Stomach smooth muscle (tissue), 2 donors: ENCODE measurements around the gene TULP4.

ENCODE experiments used
- H3K27ac ChIP-seq: one replicate; pipeline ENCODE4 v1.7.0; 2013; ENCODE audit warnings: mild to moderate bottlenecking, low read length, inconsistent platforms
- H3K27me3 ChIP-seq, 2 donors: one replicate each; pipeline ENCODE4 v1.7.0; 2013; ENCODE audit warnings: low read length in 2 of 2; ENCODE audit not compliant: insufficient read depth in 2 of 2, control insufficient read depth in 1 of 2
- H3K36me3 ChIP-seq, 2 donors: one replicate each; pipeline ENCODE4 v1.7.0; 2013; ENCODE audit warnings: low read length in 2 of 2; ENCODE audit not compliant: control insufficient read depth in 2 of 2, insufficient read depth in 2 of 2
- H3K4me1 ChIP-seq: one replicate; pipeline ENCODE4 v1.7.0; 2013; ENCODE audit warnings: low read length; ENCODE audit not compliant: control insufficient read depth, insufficient read depth
- H3K4me3 ChIP-seq, 2 donors: one replicate each; pipeline ENCODE4 v1.7.0; 2013; ENCODE audit warnings: low read length in 2 of 2
- H3K9ac ChIP-seq, 2 donors: one replicate each; pipeline ENCODE4 v1.7.0; 2013; ENCODE audit warnings: low read length in 2 of 2, mild to moderate bottlenecking in 1 of 2
- H3K9me3 ChIP-seq, 2 donors: one replicate each; pipeline ENCODE4 v1.7.0; 2013; ENCODE audit warnings: low read length in 2 of 2; ENCODE audit not compliant: control insufficient read depth in 2 of 2
- donor health status: healthy.
- donor health status: Pancreatic carcinoma.

Gene TULP4

DNA sequence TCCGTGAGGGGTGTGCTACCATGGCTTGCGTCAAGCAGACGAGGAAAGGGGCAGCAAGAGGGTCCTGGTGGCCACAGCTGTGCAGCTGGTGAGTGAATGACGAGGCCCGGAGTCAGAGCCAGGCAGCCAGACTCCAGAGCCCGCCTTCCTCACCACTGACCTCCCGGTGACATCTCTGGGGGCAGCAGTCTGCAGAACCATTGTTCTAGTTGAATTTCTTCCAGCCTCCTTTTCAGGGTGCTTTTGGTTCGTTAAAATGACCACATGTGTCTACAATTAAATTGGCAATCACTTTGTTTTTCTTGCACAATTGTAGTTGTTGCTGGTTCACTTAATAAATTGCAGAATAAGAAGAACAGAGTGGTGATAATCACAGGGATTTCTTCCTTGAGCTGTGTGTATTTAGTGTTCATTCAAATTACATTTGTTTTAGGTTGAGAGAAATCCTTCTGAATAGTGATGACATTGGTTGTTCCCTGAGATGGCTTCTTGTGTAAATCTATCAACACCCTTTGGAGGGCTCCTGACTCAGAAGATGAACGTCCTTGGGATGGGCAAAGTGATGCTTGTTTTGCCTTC is 96.4 kb downstream of the TULP4 start:
- Histone ChIP-seq H3K4me1 (no peaks in the 10 kb centered on the region), H3K9ac (no peak overlapping the region), H3K4me3 (no peak overlapping the region), H3K27me3 (no peaks in the 10 kb centered on the region), H3K36me3 (peaks cover 0 to 3% of the 10 kb centered on the region in 2 donors), H3K27ac (no peak overlapping the region), H3K9me3 (no peaks in the 10 kb centered on the region)

DNA sequence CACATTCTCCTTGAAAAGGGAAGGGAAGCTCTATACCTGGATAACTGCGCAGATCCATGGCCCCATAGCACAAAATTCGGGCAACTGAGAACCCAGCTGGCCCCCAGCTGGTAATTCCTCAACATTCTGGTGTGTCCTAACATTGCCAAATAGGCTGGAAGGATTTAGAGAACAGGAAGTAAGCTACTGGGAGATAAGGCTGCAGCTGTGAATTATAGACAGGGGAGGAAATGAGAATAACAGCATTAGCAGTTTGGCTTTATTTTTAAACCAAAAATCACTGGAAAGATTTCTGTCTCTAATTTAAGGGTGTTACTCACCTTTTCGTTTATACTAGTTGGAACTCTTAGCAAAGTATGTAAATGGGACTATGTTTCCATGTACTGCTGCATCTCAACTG is 97.2 kb downstream of the TULP4 start:
- Histone ChIP-seq H3K9me3 (no peaks in the 10 kb centered on the region), H3K27me3 (no peaks in the 10 kb centered on the region), H3K36me3 (peaks cover 0 to 4% of the 10 kb centered on the region in 2 donors), H3K4me3 (no peak overlapping the region), H3K4me1 (no peaks in the 10 kb centered on the region), H3K9ac (no peak overlapping the region), H3K27ac (no peak overlapping the region)

DNA sequence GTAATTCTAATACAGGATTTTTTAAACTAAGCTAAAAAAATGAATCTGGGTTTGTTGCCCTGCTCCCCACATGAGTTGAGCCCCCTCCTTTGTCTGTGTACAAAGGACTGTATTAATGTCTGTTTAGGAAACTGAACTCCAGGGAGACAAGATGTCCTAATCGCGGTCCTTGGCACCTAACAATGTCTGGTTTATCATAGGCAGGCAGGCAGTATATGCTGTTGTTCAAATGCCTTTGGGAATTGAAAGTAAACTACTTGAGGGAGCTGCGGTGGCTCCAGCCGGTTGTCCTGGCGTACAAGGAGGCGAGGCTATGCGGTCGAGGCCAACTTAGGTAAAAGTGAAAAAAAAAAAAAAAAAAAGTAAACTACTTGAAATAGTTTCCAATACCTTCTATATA is 98.5 kb downstream of the TULP4 start:
- Histone ChIP-seq H3K4me1 (no peaks in the 10 kb centered on the region), H3K9ac (no peak overlapping the region), H3K27ac (no peak overlapping the region)

DNA sequence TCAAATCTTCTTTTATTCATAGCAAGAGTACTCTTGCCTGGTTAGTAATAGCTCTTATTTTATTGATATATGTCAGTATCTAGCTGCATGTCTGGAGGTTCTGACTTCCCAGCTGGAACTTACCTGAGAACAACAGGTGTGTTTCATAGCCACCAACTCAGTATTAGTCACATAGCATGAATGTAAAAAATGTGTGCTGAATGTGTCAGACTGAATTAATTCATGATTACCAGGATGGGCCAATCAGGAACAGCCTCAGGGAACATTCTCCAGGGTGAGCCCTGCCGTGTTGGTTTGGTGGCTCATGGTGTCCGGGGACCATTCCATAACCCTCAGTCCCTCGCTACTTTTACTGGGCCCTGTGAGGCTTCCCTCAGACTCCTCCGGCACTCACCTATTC is 99.7 kb downstream of the TULP4 start:
- no peaks in the 10 kb centered on the region for H3K4me1 ChIP-seq
- H3K9me3 ChIP-seq: no peaks in the 10 kb centered on the region
- no peaks in the 10 kb centered on the region for H3K27me3 ChIP-seq
- peaks cover 0 to 5% of the 10 kb centered on the region in 2 donors for H3K36me3 ChIP-seq
- no peak overlapping the region for H3K27ac ChIP-seq
- no peak overlapping the region for H3K9ac ChIP-seq
- no peak overlapping the region for H3K4me3 ChIP-seq

More for the DNA sequence above, 98.5 kb downstream of the TULP4 start:
- Histone ChIP-seq H3K27me3 (no peaks in the 10 kb centered on the region), H3K9me3 (no peaks in the 10 kb centered on the region), H3K36me3 (peaks cover 0 to 4% of the 10 kb centered on the region in 2 donors), H3K4me3 (no peak overlapping the region)

DNA sequence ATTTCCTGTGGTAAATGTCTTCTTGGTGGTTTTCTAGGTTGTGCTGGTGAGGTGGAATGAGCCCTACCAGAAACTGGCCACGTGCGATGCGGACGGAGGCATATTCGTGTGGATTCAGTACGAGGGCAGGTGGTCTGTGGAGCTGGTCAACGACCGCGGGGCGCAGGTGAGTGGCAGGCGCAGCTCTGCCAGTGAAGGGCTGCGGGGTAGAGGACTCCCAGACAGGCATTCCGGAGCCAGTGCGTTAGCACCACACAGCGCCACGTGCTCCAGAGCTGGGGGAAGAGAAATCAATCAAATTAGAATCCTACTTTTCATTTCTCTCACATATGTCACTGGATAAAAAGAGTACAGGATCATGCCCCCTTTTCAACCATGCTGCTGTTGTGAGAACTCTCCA is 100.8 kb downstream of the TULP4 start:
- H3K9ac ChIP-seq: no peak overlapping the region
- H3K27me3 ChIP-seq: no peaks in the 10 kb centered on the region
- H3K9me3 ChIP-seq: no peaks in the 10 kb centered on the region
- no peaks in the 10 kb centered on the region for H3K4me1 ChIP-seq
- peaks cover 0 to 6% of the 10 kb centered on the region in 2 donors for H3K36me3 ChIP-seq
- no peak overlapping the region for H3K4me3 ChIP-seq
- H3K27ac ChIP-seq: no peak overlapping the region

DNA sequence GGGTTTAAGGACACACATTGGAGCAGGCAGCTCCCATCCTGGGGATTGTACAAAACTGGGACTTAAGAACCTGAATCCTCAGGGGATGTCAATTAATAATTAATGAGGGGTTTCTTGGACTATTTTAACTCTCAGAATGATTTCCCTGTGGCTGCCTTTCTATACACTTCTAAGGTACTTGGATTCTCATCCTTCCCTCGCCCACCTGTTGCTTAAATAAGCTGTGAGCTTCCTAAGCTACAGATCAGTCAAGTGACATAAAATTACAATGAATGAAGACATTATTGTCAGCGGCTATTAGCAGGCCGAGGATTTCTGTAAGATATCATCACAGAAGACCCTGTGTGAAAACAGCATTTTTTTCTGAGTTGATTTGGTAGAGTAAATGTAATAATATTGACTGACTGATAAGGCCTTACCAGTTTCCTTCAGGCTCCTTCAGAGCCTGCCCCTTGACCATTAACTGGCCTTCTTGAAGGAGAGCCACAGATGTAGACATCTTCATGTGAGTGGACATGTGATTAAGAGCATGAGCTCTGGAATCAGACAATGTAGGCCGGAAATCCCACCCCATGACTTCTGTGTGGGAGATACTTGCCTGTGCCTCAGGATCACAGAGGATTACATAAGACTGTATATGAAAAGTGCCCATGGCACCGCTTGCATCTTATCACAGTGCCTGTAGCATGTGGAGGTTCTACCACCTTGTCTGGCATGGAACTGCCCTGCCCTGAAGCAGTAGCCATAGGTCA is 101.7 kb downstream of the TULP4 start:
- H3K36me3 ChIP-seq: peaks cover 0 to 6% of the 10 kb centered on the region in 2 donors
- no peak overlapping the region for H3K9ac ChIP-seq
- no peaks in the 10 kb centered on the region for H3K4me1 ChIP-seq
- no peak overlapping the region for H3K27ac ChIP-seq
- H3K9me3 ChIP-seq: no peaks in the 10 kb centered on the region
- H3K4me3 ChIP-seq: no peak overlapping the region
- H3K27me3 ChIP-seq: no peaks in the 10 kb centered on the region

DNA sequence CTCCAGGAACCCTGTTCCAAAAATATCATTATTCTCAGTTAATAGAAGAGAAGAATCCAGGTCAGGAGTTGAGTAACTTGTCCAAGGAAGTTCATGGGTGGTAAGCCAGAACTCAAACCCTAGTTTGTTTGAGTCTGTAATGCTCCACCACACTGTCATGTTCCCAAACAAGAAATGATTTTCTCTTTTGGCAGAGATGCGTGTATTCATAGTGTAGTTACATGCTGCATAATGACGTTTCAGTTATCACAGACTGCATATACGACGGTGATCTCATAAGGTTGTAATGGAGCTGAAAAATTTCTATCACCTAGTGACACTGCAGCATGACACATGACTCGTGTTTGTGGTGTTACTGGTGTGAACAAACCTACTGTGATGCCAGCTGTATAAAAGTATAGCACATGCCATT is 102.6 kb downstream of the TULP4 start:
- H3K27ac ChIP-seq: no peak overlapping the region
- H3K36me3 ChIP-seq: peaks cover 0 to 6% of the 10 kb centered on the region in 2 donors
- H3K4me3 ChIP-seq: no peak overlapping the region
- no peaks in the 10 kb centered on the region for H3K9me3 ChIP-seq
- H3K27me3 ChIP-seq: no peaks in the 10 kb centered on the region
- H3K9ac ChIP-seq: no peak overlapping the region
- H3K4me1 ChIP-seq: no peaks in the 10 kb centered on the region

DNA sequence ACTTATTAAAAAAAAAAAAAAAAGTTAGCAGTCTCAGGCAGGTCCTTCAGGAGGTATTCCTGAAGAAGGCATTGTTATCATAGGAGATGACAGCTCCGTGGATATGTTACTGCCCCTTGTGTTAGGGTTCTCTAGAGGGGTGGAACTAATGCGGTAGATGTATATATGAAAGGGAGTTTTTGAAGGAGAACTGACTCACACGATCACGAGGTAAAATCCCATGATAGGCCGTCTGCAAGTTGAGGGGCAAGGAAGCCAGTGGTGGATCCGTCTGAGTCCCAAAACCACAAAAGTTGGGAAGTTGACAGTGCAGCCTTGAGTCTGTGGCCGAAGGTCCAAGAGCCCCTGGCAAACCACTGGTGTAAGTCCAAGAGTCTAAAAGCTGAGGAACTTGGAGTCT is 103.4 kb downstream of the TULP4 start:
- Histone ChIP-seq H3K9ac (no peak overlapping the region), H3K27ac (no peak overlapping the region), H3K27me3 (no peaks in the 10 kb centered on the region), H3K9me3 (no peaks in the 10 kb centered on the region), H3K4me1 (no peaks in the 10 kb centered on the region), H3K36me3 (peaks cover 0 to 6% of the 10 kb centered on the region in 2 donors), H3K4me3 (no peak overlapping the region)

DNA sequence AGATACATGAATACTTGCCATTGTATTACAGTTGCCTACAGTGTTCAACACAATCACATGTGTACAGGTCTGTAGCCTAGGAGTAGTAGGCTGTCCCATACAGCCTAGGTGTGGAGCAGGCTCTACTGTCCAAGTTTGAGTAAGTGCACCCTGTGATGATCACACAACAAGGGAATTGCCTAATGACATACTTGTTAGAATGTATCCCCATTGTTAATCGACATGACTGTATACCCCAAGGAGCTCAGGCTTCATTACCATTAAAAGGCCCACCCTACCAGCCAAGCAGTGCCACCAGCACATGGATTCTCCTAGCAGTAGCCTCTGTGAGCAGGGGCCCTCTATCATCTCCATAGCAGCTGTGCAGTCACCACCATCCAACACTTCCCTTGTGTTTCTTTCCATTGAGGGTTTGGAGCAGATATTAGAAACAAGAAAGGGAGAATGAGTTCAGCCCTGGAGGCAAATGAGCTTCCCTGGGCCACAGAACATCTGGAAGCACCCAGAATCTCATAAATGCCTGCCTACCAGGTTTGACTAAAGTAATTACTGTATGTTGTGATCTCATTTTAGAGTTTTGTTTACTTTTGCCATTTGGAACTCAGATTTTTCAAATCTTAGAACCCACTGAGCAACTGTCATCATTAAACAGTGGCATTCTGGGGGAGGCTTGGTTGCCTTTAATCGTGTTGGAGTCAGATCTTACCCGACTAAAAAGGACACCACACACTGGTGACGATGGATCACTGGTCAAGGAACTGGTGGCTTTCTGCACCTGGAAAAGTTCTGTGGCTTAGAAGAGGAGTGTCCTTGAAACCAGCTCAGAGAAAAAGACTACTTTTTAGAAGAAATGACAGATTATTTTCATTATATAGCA is 104.9 kb downstream of the TULP4 start:
- H3K36me3 ChIP-seq: peaks cover 0 to 6% of the 10 kb centered on the region in 2 donors
- H3K4me1 ChIP-seq: no peaks in the 10 kb centered on the region
- no peaks in the 10 kb centered on the region for H3K27me3 ChIP-seq
- no peak overlapping the region for H3K9ac ChIP-seq
- H3K4me3 ChIP-seq: no peak overlapping the region
- no peaks in the 10 kb centered on the region for H3K9me3 ChIP-seq
- no peak overlapping the region for H3K27ac ChIP-seq

DNA sequence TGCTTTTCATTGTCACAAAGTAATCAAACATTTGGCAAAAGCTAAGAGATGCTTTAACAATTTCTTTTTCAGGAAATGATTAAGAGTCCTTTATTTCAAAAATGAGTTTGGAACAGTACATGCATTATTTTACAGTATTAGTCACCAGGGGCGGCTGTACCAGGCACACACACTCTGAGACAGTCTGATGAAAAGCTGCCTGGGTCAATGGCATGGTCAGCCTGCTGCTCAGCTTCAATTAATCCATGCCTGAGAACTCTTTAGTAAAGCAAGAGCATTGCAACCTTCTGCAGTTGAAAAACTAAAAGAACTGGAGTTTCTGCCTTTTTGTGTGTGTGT is 105.5 kb downstream of the TULP4 start:
- no peak overlapping the region for H3K9ac ChIP-seq
- H3K36me3 ChIP-seq: peaks cover 0 to 6% of the 10 kb centered on the region in 2 donors
- no peaks in the 10 kb centered on the region for H3K9me3 ChIP-seq
- no peak overlapping the region for H3K27ac ChIP-seq
- no peak overlapping the region for H3K4me3 ChIP-seq
- no peaks in the 10 kb centered on the region for H3K27me3 ChIP-seq
- no peaks in the 10 kb centered on the region for H3K4me1 ChIP-seq
